Upper lobe of left lung (tissue), 6 donors: ENCODE measurements around the gene S1PR4. TPM values are rescaled to one million over a fixed set of nuclear protein-coding genes. Genes with fewer than 3 reads are reported as not detected.
A peak's percentile ranks its signal among the peaks of the same experiment; 100 is the strongest.
"Not testable (repeated sequence)": the region's sequence is repeated elsewhere in the genome, so short reads cannot be mapped to it uniquely, and the experiment has no call there.

Experiments
- ATAC-seq, 2 donors: fragments of 200-7000 bp; cut with Tn5 transposase; one replicate each; pipeline ENCODE4 v1.9.1; 2022; ENCODE audit warnings: mild to moderate bottlenecking in 2 of 2, moderate library complexity in 2 of 2; ENCODE audit not compliant: low FRiP score in 2 of 2
- DNase-seq, 2 donors: peaks; one replicate each; pipeline ENCODE4 v3.0.0-alpha.2; 2019 to 2020
- H3K27ac ChIP-seq, 4 donors: fragments of 200-600 bp; sonication (generic); one replicate each; pipeline ENCODE4 v1.5.1; 2016 to 2019
- H3K27me3 ChIP-seq, 4 donors: fragments of 200-600 bp; sonication (generic); one replicate each; pipeline ENCODE4 v1.5.1; 2017 to 2019
- H3K36me3 ChIP-seq, 4 donors: fragments of 200-600 bp; sonication (generic); one replicate each; pipeline ENCODE4 v1.5.1; 2016 to 2019
- H3K4me1 ChIP-seq, 4 donors: fragments of 200-600 bp; sonication (generic); one replicate each; pipeline ENCODE4 v1.5.1; 2018 to 2019
- H3K4me3 ChIP-seq, 4 donors: fragments of 200-600 bp; sonication (generic); one replicate each; pipeline ENCODE4 v1.5.1; 2017 to 2019; ENCODE audit warnings: mild to moderate bottlenecking in 2 of 4, moderate library complexity in 1 of 4
- H3K9me3 ChIP-seq, 4 donors: fragments of 200-600 bp; sonication (generic); one replicate each; pipeline ENCODE4 v1.5.1; 2018 to 2019
- EP300 ChIP-seq, 4 donors: sonication (generic); formaldehyde crosslinking; IDR thresholded peaks; one replicate each; pipeline ENCODE4 v1.5.1; 2017; ENCODE audit warnings: antibody characterized with exemption in 4 of 4, control low read depth in 2 of 4
- POLR2A ChIP-seq, 4 donors: fragments of 450-650 bp; IDR thresholded peaks; one replicate each; pipeline ENCODE4 v1.5.1; 2016 to 2017; ENCODE audit warnings: antibody characterized with exemption in 4 of 4, mild to moderate bottlenecking in 2 of 4
- POLR2AphosphoS5 ChIP-seq, 2 donors: sonication (generic); formaldehyde crosslinking; IDR thresholded peaks; one replicate each; pipeline ENCODE4 v1.5.1; 2017; ENCODE audit warnings: antibody characterized with exemption in 2 of 2
- WGBS, 2 donors: methylation state at CpG; one replicate each; pipeline ENCODE4 v1.1.5; 2017 to 2018; 5-methylcytosine and 5-hydroxymethylcytosine counted together
- total RNA-seq, 6 donors: library from RNA; depleted of rRNA in 4 of 6; stranded (reverse); fragments of >200 nt in 4 of 6; gene quantifications; one replicate each; pipeline versions ENCODE4 v1.1.0 to v1.2.1, GENCODE V29; 2016 to 2021
- TF ChIP-seq, protein P1 (sequence below), 6 experiments: fragments of 450-650 bp in 4 of 6; fragments of 200-600 bp in 2 of 6; sonication (generic) in 2 of 6; IDR thresholded peaks; one replicate each; pipeline ENCODE4 v1.5.1; 2016 to 2019; ENCODE audit warnings: antibody characterized with exemption in 6 of 6
- donor health status: DM: no; HTN: no; CAD: no; lungs with moderate emphysema.
- donor health status: DM: no; HTN: yes; CAD: no; lungs with severe emphysema.

Gene S1PR4
- total RNA-seq, 6 donors from 2014 or later, result 19.1 to 41.6 (median 33.7) TPM

DNA sequence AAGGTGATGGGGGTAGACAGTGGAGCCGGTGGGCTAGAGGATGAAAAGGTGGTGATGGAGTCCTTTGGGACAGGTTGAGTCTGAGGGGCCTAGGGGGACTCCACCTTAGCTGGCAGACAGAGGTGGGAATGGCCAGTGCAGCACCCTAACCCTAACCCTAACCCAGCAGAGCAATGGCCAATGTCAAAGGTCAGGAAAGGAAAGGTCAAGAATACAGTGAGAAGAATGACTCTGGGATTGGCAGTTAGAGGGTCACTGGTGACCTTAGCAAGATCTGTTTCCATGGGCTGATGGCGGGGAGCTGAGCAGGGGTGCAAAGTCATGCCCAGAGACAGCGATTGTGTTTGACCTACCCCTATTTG, 26.2 kb upstream of the S1PR4 start:
- Histone ChIP-seq H3K27ac (peak overlapping the region in 3 of 4 donors; percentile 4 to 87 (median 63)), H3K9me3 (no peaks in the 10 kb centered on the region), H3K4me3 (no peak overlapping the region), H3K4me1 (peaks cover 14 to 26% (median 19%) of the 10 kb centered on the region in 4 donors), H3K36me3 (peaks cover 6 to 24% (median 14%) of the 10 kb centered on the region in 4 donors), H3K27me3 (no peaks in the 10 kb centered on the region)
- TF ChIP-seq POLR2A (IDR thresholded peaks at IDR 0.05), result no peak
- TF ChIP-seq, protein P1, sequence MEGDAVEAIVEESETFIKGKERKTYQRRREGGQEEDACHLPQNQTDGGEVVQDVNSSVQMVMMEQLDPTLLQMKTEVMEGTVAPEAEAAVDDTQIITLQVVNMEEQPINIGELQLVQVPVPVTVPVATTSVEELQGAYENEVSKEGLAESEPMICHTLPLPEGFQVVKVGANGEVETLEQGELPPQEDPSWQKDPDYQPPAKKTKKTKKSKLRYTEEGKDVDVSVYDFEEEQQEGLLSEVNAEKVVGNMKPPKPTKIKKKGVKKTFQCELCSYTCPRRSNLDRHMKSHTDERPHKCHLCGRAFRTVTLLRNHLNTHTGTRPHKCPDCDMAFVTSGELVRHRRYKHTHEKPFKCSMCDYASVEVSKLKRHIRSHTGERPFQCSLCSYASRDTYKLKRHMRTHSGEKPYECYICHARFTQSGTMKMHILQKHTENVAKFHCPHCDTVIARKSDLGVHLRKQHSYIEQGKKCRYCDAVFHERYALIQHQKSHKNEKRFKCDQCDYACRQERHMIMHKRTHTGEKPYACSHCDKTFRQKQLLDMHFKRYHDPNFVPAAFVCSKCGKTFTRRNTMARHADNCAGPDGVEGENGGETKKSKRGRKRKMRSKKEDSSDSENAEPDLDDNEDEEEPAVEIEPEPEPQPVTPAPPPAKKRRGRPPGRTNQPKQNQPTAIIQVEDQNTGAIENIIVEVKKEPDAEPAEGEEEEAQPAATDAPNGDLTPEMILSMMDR (IDR thresholded peaks at IDR 0.05), result no peak
- DNase-seq (no peak), ATAC-seq (no peak)
- WGBS, 2 donors, result 92 to 95% methylated on average over 3 of the region's 3 CpGs

DNA sequence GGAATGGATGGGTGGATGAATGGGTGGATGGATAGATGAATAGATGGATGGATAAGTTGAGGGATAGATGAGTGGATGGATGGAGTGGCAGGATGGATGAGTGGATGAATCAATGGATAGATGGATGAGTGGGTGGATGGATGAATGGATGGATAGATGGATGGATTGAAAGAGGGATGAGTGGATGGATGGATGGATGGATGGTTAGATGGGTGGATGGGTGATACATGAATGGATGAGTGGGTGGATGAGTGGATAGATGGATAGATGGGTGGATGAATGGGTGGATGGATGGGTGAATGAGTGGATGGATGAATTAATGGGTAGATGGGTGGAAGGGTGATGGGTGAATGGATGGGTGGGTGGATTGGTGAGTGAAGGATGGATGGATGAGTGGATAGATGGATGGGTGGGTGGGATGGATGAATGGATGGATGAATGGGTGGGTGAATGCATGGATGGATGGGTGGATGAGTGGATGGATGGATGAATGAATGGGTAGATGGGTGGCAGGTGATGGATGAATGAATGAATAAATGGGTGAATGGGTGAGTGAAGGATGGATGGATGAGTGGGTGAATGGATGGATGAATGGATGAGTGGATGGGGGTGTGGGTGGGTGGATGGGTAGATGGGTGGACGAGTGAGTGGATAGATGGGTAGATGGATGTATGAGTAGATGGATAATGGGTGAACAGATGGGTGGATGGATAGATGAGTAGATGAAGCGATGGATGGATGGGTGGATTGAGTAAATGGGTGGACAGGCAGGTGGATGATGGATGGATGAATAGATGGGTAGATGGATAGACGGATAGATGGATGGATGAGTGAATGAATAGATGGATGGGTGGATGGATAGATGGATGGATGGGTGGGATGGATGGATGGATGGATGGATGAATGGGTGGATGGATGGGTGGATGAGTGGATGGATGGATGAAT, 25.0 kb upstream of the S1PR4 start:
- Histone ChIP-seq H3K9me3 (no peaks in the 10 kb centered on the region), H3K27ac (peak overlapping the region; percentile 83 to 87 (median 86)), H3K4me1 (peaks cover 14 to 26% (median 19%) of the 10 kb centered on the region in 4 donors), H3K4me3 (peak overlapping the region in 1 of 4 donors; percentile 41), H3K36me3 (peaks cover 6 to 23% (median 14%) of the 10 kb centered on the region in 4 donors), H3K27me3 (no peaks in the 10 kb centered on the region)
- TF ChIP-seq POLR2A (IDR thresholded peaks at IDR 0.05), result no peak
- TF ChIP-seq, protein P1 (IDR thresholded peaks at IDR 0.05), result no peak
- TF ChIP-seq EP300 (IDR thresholded peaks at IDR 0.05), result no peak
- no peak for TF ChIP-seq POLR2AphosphoS5 (IDR thresholded peaks at IDR 0.05)
- DNase-seq (no peak), ATAC-seq (no peak)
- WGBS, 2 donors, result 90 to 94% methylated on average over 3 of the region's 3 CpGs

DNA sequence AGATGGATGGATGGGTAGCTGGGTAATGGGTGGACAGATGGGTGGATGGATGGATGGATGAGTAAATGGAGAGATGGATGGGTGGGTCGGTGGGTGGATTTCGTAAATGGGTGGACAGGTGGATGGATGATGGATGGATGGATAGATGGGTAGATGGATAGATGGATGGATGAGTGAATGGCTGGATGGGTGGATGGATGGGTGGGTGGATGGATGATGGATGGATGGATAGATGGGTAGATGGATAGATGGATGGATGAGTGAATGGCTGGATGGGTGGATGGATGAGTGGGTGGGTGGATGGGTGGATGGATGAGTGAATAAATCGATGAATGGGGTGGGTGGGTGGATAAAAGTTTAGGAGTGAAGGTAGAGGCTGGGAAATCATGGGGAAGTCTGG, 24.1 kb upstream of the S1PR4 start:
- not testable (repeated sequence) for DNase-seq, ATAC-seq, H3K27me3 ChIP-seq, H3K9me3 ChIP-seq
- 91 to 95% methylated on average over 3 of the region's 3 CpGs for WGBS, 2 donors
- Histone ChIP-seq H3K4me3 (peak overlapping the region in 3 of 4 donors; percentile 27 to 41 (median 29)), H3K4me1 (peaks cover 14 to 26% (median 19%) of the 10 kb centered on the region in 4 donors), H3K36me3 (peaks cover 3 to 20% (median 11%) of the 10 kb centered on the region in 4 donors), H3K27ac (peak overlapping the region; percentile 83 to 87 (median 86))

DNA sequence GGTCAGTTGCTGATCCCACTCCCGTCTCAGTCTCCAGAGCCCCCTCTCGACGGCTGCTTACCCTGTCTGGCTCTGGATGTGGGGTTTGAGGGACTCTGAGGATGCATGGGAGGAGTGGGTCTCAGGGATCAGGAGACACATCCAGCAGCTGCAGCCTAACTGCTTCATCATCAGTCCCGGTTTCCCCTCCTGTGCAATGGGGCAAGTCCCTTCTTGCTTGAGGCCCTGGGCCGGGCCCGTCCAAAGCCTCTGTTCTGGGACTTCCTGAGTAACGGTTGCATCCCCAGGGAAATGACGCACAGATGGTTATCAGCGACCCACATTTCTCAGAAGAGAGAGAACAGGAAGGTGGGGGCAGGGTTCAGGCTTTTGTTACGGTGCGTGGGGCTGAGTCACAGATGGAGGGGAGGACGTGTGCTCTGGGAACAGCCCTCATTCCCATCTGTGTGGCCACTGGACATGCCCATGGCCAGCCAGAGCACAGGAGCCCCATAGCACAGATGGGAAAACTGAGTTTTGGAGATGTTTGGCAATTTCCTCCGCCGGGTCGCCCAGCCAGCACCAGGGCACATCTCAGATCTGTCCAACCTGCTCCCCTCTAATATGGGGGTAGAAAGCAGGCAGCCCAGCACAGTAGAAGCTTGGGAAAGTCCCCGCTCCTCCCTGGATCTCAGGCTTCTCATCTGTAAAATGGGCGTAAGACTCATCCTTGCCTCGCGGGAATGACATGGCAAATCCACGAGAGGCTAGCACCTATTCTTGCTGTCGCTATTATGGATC, 23.4 kb upstream of the S1PR4 start:
- peak overlapping the region in 3 of 4 donors; percentile 27 to 41 (median 29) for H3K4me3 ChIP-seq

More for the DNA sequence above, 23.4 kb upstream of the S1PR4 start:
- ATAC-seq (peak; percentile 81 to 82), DNase-seq (peak in 1 of 2 donors; percentile 90)
- Histone ChIP-seq H3K9me3 (no peaks in the 10 kb centered on the region), H3K27ac (peak overlapping the region; percentile 83 to 87 (median 86)), H3K4me1 (peaks cover 14 to 26% (median 19%) of the 10 kb centered on the region in 4 donors), H3K36me3 (peaks cover 3 to 18% (median 9%) of the 10 kb centered on the region in 4 donors), H3K27me3 (no peaks in the 10 kb centered on the region)
- TF ChIP-seq EP300 (IDR thresholded peaks at IDR 0.05) (peak; percentile 96 to 100 (median 100)), POLR2AphosphoS5 (IDR thresholded peaks at IDR 0.05) (peak; percentile 97 to 100), POLR2A (IDR thresholded peaks at IDR 0.05) (peak in 2 of 4 donors; percentile 53 to 57)
- TF ChIP-seq, protein P1 (IDR thresholded peaks at IDR 0.05), result peak in 1 of 6 experiments; percentile 5
- 55 to 70% methylated on average over 15 to 21 of the region's 21 CpGs for WGBS, 2 donors
